Panc1 (cell line): Measurements from ENCODE around the gene MYOZ2.

Experiments used
- POLR2AphosphoS5 ChIP-seq: IDR thresholded peaks from 2 replicates; pipeline ENCODE4 v1.6.1; 2012; ENCODE audit warnings: mild to moderate bottlenecking, low read depth, low read length, moderate library complexity
- TF ChIP-seq, protein P1 (sequence below): fragments of 450-650 bp; IDR thresholded peaks from 2 replicates; pipeline ENCODE4 v1.5.1; 2017; ENCODE audit warnings: mild to moderate bottlenecking

DNA sequence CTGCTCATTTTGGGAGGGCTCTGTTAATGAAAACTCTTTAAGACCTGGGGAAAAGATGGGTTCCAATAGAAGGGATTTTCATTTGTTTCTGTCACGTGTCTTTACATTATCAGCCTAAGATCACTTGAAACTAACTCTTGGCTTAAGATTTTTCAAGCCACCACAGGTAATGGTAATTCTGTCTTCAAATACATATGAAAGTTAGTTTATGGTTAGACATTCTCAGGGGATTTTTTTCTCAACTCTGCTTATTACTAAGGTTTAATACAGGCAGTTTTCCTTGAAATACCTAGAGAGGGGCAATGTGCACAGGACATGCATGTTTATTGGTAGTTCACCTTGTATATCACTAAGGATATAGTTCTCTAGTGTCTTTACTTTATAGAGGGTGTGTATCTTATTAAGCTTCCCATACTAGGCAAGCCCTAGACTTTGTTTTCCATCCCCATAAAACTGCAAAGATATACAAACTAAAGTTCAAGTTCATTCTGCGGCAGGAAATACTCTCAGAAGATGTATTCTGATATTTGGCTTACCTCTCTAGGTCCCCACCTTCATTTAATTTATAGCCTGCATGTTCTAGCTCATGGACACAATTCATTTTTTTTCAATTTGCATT, 38.2 kb upstream of the MYOZ2 start:
- TF ChIP-seq, protein P1, sequence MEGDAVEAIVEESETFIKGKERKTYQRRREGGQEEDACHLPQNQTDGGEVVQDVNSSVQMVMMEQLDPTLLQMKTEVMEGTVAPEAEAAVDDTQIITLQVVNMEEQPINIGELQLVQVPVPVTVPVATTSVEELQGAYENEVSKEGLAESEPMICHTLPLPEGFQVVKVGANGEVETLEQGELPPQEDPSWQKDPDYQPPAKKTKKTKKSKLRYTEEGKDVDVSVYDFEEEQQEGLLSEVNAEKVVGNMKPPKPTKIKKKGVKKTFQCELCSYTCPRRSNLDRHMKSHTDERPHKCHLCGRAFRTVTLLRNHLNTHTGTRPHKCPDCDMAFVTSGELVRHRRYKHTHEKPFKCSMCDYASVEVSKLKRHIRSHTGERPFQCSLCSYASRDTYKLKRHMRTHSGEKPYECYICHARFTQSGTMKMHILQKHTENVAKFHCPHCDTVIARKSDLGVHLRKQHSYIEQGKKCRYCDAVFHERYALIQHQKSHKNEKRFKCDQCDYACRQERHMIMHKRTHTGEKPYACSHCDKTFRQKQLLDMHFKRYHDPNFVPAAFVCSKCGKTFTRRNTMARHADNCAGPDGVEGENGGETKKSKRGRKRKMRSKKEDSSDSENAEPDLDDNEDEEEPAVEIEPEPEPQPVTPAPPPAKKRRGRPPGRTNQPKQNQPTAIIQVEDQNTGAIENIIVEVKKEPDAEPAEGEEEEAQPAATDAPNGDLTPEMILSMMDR: no peak
- no peak for TF ChIP-seq POLR2AphosphoS5
